OCI-LY1 (cell line): ENCODE results near the gene COX11.

Source experiments
- CTCF ChIP-seq: fragments of 200-600 bp; sonication (generic), shearing (Covaris generic); IDR thresholded peaks from 2 replicates; pipeline ENCODE4 v1.5.1; 2017; ENCODE audit warnings: mild to moderate bottlenecking, antibody characterized with exemption, low read length, moderate library complexity, mixed read lengths
- EZH2 ChIP-seq: fragments of 200-600 bp; sonication (generic), shearing (Covaris generic); IDR thresholded peaks from 2 replicates; pipeline ENCODE4 v1.8.0; 2017; ENCODE audit warnings: borderline replicate concordance, mixed run types, mild to moderate bottlenecking, antibody characterized with exemption, low read length, moderate library complexity, mixed read lengths

- no peak for TF ChIP-seq CTCF
- no peak for TF ChIP-seq EZH2
These were observed 31.4 kb downstream of the COX11 start for GRCh38 chr17:54937018-54937417.
